Epidermal melanocyte (primary cell): Measurements from ENCODE around the gene RBM38.
"Not testable (repeated sequence)": the region's sequence is repeated elsewhere in the genome, so short reads cannot be mapped to it uniquely, and the experiment has no call there.

Experiments
- DNase-seq: peaks from one replicate; pipeline ENCODE4 v3.0.0; 2011; ENCODE audit warnings: low spot score; ENCODE audit not compliant: insufficient read length

Gene RBM38

GRCh38 chr20:57417830-57418780 lies 26.9 kb downstream of the RBM38 start:
- DNase-seq, result no peak

GRCh38 chr20:57419479-57419878 lies 28.3 kb downstream of the RBM38 start:
- not testable (repeated sequence) for DNase-seq

GRCh38 chr20:57420571-57421252 lies 29.5 kb downstream of the RBM38 start:
- no peak for DNase-seq

- DNase-seq, result no peak
These were observed 30.3 kb downstream of the RBM38 start for GRCh38 chr20:57421253-57422220.

- no peak for DNase-seq
These were observed 31.1 kb downstream of the RBM38 start for GRCh38 chr20:57422254-57422653.

- DNase-seq, result no peak
These were observed 34.2 kb downstream of the RBM38 start for GRCh38 chr20:57425150-57426013.

GRCh38 chr20:57426271-57426689 lies 35.1 kb downstream of the RBM38 start:
- no peak for DNase-seq

GRCh38 chr20:57426831-57427230 lies 35.6 kb downstream of the RBM38 start:
- DNase-seq, result no peak

GRCh38 chr20:57428324-57429158 lies 37.3 kb downstream of the RBM38 start:
- no peak for DNase-seq

- DNase-seq, result no peak
These were observed 37.9 kb downstream of the RBM38 start for GRCh38 chr20:57429159-57429496.

GRCh38 chr20:57429580-57430200 lies 38.5 kb downstream of the RBM38 start:
- no peak for DNase-seq

GRCh38 chr20:57430201-57430596 lies 39.0 kb downstream of the RBM38 start:
- not testable (repeated sequence) for DNase-seq

- no peak for DNase-seq
These were observed 40.3 kb downstream of the RBM38 start for GRCh38 chr20:57431539-57431835.

- no peak for DNase-seq
These were observed 41.3 kb downstream of the RBM38 start for GRCh38 chr20:57432480-57432861.

GRCh38 chr20:57432862-57433491 lies 41.8 kb downstream of the RBM38 start:
- DNase-seq, result no peak

GRCh38 chr20:57433657-57434389 lies 42.6 kb downstream of the RBM38 start:
- DNase-seq, result no peak

GRCh38 chr20:57434390-57434700 lies 43.1 kb downstream of the RBM38 start:
- DNase-seq, result no peak

- no peak for DNase-seq
These were observed 43.9 kb downstream of the RBM38 start for GRCh38 chr20:57435105-57435497.
